ENCODE results near the gene SYNRG. TPM values are rescaled to one million over a fixed set of nuclear protein-coding genes. Genes with fewer than 3 reads are reported as not detected.

The SYNRG gene
- total and polyA plus RNA-seq, 4 donors: 5.9 to 67.4 (median 22.3) TPM

GRCh38 chr17:37494971-37495370 is 114.2 kb downstream of the SYNRG start:
- WGBS, 2 donors: 86 to 89% methylated on average over 8 of the region's 8 CpGs
- no peak overlapping the region for H3K4me3 ChIP-seq
- no peak overlapping the region for H3K9ac ChIP-seq (ENCODE audit: insufficient read depth in 1 of 2, low read length in 2 of 2)
- no peak for ATAC-seq (ENCODE audit: insufficient read depth, low FRiP score)
- no peaks in the 10 kb centered on the region for H3K9me3 ChIP-seq (ENCODE audit: control insufficient read depth in 4 of 4, insufficient read depth in 3 of 4, low read length in 3 of 4)
- H3K36me3 ChIP-seq (ENCODE audit: control insufficient read depth in 4 of 4, insufficient read depth in 4 of 4, low read length in 4 of 4): no peaks in the 10 kb centered on the region
- H3K27me3 ChIP-seq (ENCODE audit: control insufficient read depth in 3 of 3, insufficient read depth in 3 of 3, low read length in 2 of 3): no peaks in the 10 kb centered on the region
- TF ChIP-seq CTCF (IDR thresholded peaks at IDR 0.05; ENCODE audit: control extremely low read depth, extremely low read depth): no peak
- H3K4me1 ChIP-seq (ENCODE audit: control insufficient read depth in 5 of 5, insufficient read depth in 5 of 5, low read length in 5 of 5): peaks cover 0 to 15% (median 3%) of the 10 kb centered on the region in 5 donors
- DNase-seq: no peak
- H3K27ac ChIP-seq (ENCODE audit: low read depth in 1 of 2, low read length in 1 of 2): no peak overlapping the region

- ATAC-seq (ENCODE audit: insufficient read depth, low FRiP score): no peak
- no peak overlapping the region for H3K9ac ChIP-seq (ENCODE audit: insufficient read depth in 1 of 2, low read length in 2 of 2)
Observed at GRCh38 chr17:37494401-37494831, 114.8 kb downstream of the SYNRG start.

GRCh38 chr17:37493249-37494027 is 115.8 kb downstream of the SYNRG start:
- no peak for TF ChIP-seq CTCF (IDR thresholded peaks at IDR 0.05; ENCODE audit: control extremely low read depth, extremely low read depth)
- Histone ChIP-seq H3K27me3 (ENCODE audit: control insufficient read depth in 3 of 3, insufficient read depth in 3 of 3, low read length in 2 of 3) (no peaks in the 10 kb centered on the region), H3K4me3 (no peak overlapping the region), H3K9me3 (ENCODE audit: control insufficient read depth in 4 of 4, insufficient read depth in 3 of 4, low read length in 3 of 4) (no peaks in the 10 kb centered on the region), H3K36me3 (ENCODE audit: control insufficient read depth in 4 of 4, insufficient read depth in 4 of 4, low read length in 4 of 4) (no peaks in the 10 kb centered on the region), H3K4me1 (ENCODE audit: control insufficient read depth in 5 of 5, insufficient read depth in 5 of 5, low read length in 5 of 5) (peaks cover 0 to 22% (median 4%) of the 10 kb centered on the region in 5 donors), H3K9ac (ENCODE audit: insufficient read depth in 1 of 2, low read length in 2 of 2) (no peak overlapping the region), H3K27ac (ENCODE audit: low read depth in 1 of 2, low read length in 1 of 2) (no peak overlapping the region)
- ATAC-seq (ENCODE audit: insufficient read depth, low FRiP score) (no peak), DNase-seq (no peak)
- WGBS, 2 donors: 73 to 90% methylated on average over 2 of the region's 2 CpGs

More at GRCh38 chr17:37494401-37494831, 114.8 kb downstream of the SYNRG start:
- no peak overlapping the region for H3K4me3 ChIP-seq
- H3K27ac ChIP-seq (ENCODE audit: low read depth in 1 of 2, low read length in 1 of 2): no peak overlapping the region
- peaks cover 0 to 15% (median 3%) of the 10 kb centered on the region in 5 donors for H3K4me1 ChIP-seq (ENCODE audit: control insufficient read depth in 5 of 5, insufficient read depth in 5 of 5, low read length in 5 of 5)
- no peak for DNase-seq
- 75 to 85% methylated on average over 3 of the region's 3 CpGs for WGBS, 2 donors
- no peak for TF ChIP-seq CTCF (IDR thresholded peaks at IDR 0.05; ENCODE audit: control extremely low read depth, extremely low read depth)
- no peaks in the 10 kb centered on the region for H3K27me3 ChIP-seq (ENCODE audit: control insufficient read depth in 3 of 3, insufficient read depth in 3 of 3, low read length in 2 of 3)
- H3K36me3 ChIP-seq (ENCODE audit: control insufficient read depth in 4 of 4, insufficient read depth in 4 of 4, low read length in 4 of 4): no peaks in the 10 kb centered on the region
- H3K9me3 ChIP-seq (ENCODE audit: control insufficient read depth in 4 of 4, insufficient read depth in 3 of 4, low read length in 3 of 4): no peaks in the 10 kb centered on the region

Measured in lung (tissue), 12 donors.